Measurements from ENCODE around the gene GOLGA6L10. TPM values are rescaled to one million over a fixed set of nuclear protein-coding genes. Genes with fewer than 3 reads are reported as not detected.

The GOLGA6L10 gene
- total RNA-seq, 1 donor from 2014 or later, result 0.23 TPM

- H3K27ac ChIP-seq, result no peak overlapping the region
- intact Hi-C loops (cut with DNase I), result no loop called here
- DNase-seq (peak; percentile 58), ATAC-seq (peak; percentile 12)
- TF ChIP-seq, protein P1, sequence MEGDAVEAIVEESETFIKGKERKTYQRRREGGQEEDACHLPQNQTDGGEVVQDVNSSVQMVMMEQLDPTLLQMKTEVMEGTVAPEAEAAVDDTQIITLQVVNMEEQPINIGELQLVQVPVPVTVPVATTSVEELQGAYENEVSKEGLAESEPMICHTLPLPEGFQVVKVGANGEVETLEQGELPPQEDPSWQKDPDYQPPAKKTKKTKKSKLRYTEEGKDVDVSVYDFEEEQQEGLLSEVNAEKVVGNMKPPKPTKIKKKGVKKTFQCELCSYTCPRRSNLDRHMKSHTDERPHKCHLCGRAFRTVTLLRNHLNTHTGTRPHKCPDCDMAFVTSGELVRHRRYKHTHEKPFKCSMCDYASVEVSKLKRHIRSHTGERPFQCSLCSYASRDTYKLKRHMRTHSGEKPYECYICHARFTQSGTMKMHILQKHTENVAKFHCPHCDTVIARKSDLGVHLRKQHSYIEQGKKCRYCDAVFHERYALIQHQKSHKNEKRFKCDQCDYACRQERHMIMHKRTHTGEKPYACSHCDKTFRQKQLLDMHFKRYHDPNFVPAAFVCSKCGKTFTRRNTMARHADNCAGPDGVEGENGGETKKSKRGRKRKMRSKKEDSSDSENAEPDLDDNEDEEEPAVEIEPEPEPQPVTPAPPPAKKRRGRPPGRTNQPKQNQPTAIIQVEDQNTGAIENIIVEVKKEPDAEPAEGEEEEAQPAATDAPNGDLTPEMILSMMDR (IDR thresholded peaks at IDR 0.05), result no peak
- H3K9me3 ChIP-seq, result no peaks in the 10 kb centered on the region
- no peaks in the 10 kb centered on the region for H3K27me3 ChIP-seq
- no peak overlapping the region for H3K4me3 ChIP-seq
- no peaks in the 10 kb centered on the region for H3K4me1 ChIP-seq
- no peaks in the 10 kb centered on the region for H3K36me3 ChIP-seq
Observed at GRCh38 chr15:82298520-82298919, 50.8 kb downstream of the GOLGA6L10 start.

GRCh38 chr15:82298032-82298431, 51.2 kb downstream of the GOLGA6L10 start:
- intact Hi-C loops (cut with DNase I), result no loop called here

GRCh38 chr15:82297546-82297945, 51.7 kb downstream of the GOLGA6L10 start:
- Histone ChIP-seq H3K36me3 (no peaks in the 10 kb centered on the region), H3K4me3 (no peak overlapping the region), H3K27me3 (no peaks in the 10 kb centered on the region), H3K27ac (no peak overlapping the region), H3K9me3 (no peaks in the 10 kb centered on the region), H3K4me1 (no peaks in the 10 kb centered on the region)
- intact Hi-C loops (cut with DNase I), result no loop called here
- TF ChIP-seq, protein P1 (IDR thresholded peaks at IDR 0.05), result no peak
- ATAC-seq, result no peak
- DNase-seq, result peak; percentile 26

More at GRCh38 chr15:82298032-82298431, 51.2 kb downstream of the GOLGA6L10 start:
- peak; percentile 17 for DNase-seq
- no peak overlapping the region for H3K27ac ChIP-seq
- no peaks in the 10 kb centered on the region for H3K27me3 ChIP-seq
- H3K36me3 ChIP-seq, result no peaks in the 10 kb centered on the region
- H3K4me3 ChIP-seq, result no peak overlapping the region
- no peaks in the 10 kb centered on the region for H3K4me1 ChIP-seq
- H3K9me3 ChIP-seq, result no peaks in the 10 kb centered on the region
- TF ChIP-seq, protein P1 (IDR thresholded peaks at IDR 0.05), result no peak
- ATAC-seq, result no peak

GRCh38 chr15:82294061-82294690, 55.1 kb downstream of the GOLGA6L10 start:
- intact Hi-C loops (cut with DNase I), result no loop called here
- H3K9me3 ChIP-seq, result no peaks in the 10 kb centered on the region
- no peaks in the 10 kb centered on the region for H3K27me3 ChIP-seq
- no peak overlapping the region for H3K27ac ChIP-seq
- TF ChIP-seq, protein P1 (IDR thresholded peaks at IDR 0.05), result no peak
- no peak overlapping the region for H3K4me3 ChIP-seq
- no peaks in the 10 kb centered on the region for H3K4me1 ChIP-seq
- H3K36me3 ChIP-seq, result no peaks in the 10 kb centered on the region
- ATAC-seq (no peak), DNase-seq (peak; percentile 23)

- no peak overlapping the region for H3K4me3 ChIP-seq
- intact Hi-C loops (cut with DNase I), result no loop called here
- H3K27ac ChIP-seq, result no peak overlapping the region
- no peak for ATAC-seq
- no peaks in the 10 kb centered on the region for H3K4me1 ChIP-seq
- H3K9me3 ChIP-seq, result no peaks in the 10 kb centered on the region
- no peak for DNase-seq
- no peaks in the 10 kb centered on the region for H3K27me3 ChIP-seq
- TF ChIP-seq, protein P1 (IDR thresholded peaks at IDR 0.05), result no peak
- no peaks in the 10 kb centered on the region for H3K36me3 ChIP-seq
Observed at GRCh38 chr15:82292271-82292670, 57.0 kb downstream of the GOLGA6L10 start.

Other genes starting within 250 kb of the GOLGA6L10 start
- gene EFL1, start 86.7 kb downstream of the GOLGA6L10 start, total RNA-seq, result 13.8 TPM
- gene SAXO2, start 86.7 kb downstream of the GOLGA6L10 start, total RNA-seq, result 1.7 TPM
- gene GOLGA6L9, start 80.3 kb upstream of the GOLGA6L10 start, total RNA-seq, result 3.4 TPM
- gene RPS17, start 191.0 kb upstream of the GOLGA6L10 start, total RNA-seq, result 1,176 TPM

Measured in upper lobe of right lung (tissue), 1 donor.